Inflammatory macrophage treated with lipopolysaccharide for 4 hours (primary cell): ENCODE measurements around the gene HIVEP1.
"Not testable (repeated sequence)": the region's sequence is repeated elsewhere in the genome, so short reads cannot be mapped to it uniquely, and the experiment has no call there.

Source experiments
- DNase-seq: peaks from one replicate; pipeline ENCODE4 v3.0.0-alpha.2; 2020

HIVEP1 gene

GRCh38 chr6:12126051-12126450 lies 113.9 kb downstream of the HIVEP1 start:
- DNase-seq = no peak

GRCh38 chr6:12129523-12129922 lies 117.4 kb downstream of the HIVEP1 start:
- no peak for DNase-seq

GRCh38 chr6:12132351-12133222 lies 120.5 kb downstream of the HIVEP1 start:
- peak; percentile 50 for DNase-seq

GRCh38 chr6:12134581-12134980 lies 122.5 kb downstream of the HIVEP1 start:
- DNase-seq = no peak

- DNase-seq = no peak
These were observed 122.9 kb downstream of the HIVEP1 start for GRCh38 chr6:12134991-12135390.

- no peak for DNase-seq
These were observed 124.8 kb downstream of the HIVEP1 start for GRCh38 chr6:12136905-12137304.

GRCh38 chr6:12137480-12137879 lies 125.4 kb downstream of the HIVEP1 start:
- peak; percentile 23 for DNase-seq

- no peak for DNase-seq
These were observed 126.3 kb downstream of the HIVEP1 start for GRCh38 chr6:12138381-12138780.

GRCh38 chr6:12138936-12139335 lies 126.8 kb downstream of the HIVEP1 start:
- DNase-seq = no peak

- DNase-seq = no peak
These were observed 135.6 kb downstream of the HIVEP1 start for GRCh38 chr6:12147557-12148316.

- DNase-seq = no peak
These were observed 136.2 kb downstream of the HIVEP1 start for GRCh38 chr6:12148317-12148801.

GRCh38 chr6:12148841-12149240 lies 136.7 kb downstream of the HIVEP1 start:
- no peak for DNase-seq

- no peak for DNase-seq
These were observed 137.9 kb downstream of the HIVEP1 start for GRCh38 chr6:12149944-12150510.

- no peak for DNase-seq
These were observed 138.8 kb downstream of the HIVEP1 start for GRCh38 chr6:12150812-12151432.

- DNase-seq = no peak
These were observed 139.3 kb downstream of the HIVEP1 start for GRCh38 chr6:12151433-12151820.

GRCh38 chr6:12152023-12152970 lies 140.2 kb downstream of the HIVEP1 start:
- no peak for DNase-seq

- DNase-seq = not testable (repeated sequence)
These were observed 143.7 kb downstream of the HIVEP1 start for GRCh38 chr6:12155769-12156168.

- DNase-seq = no peak
These were observed 146.7 kb downstream of the HIVEP1 start for GRCh38 chr6:12158686-12159415.

GRCh38 chr6:12160326-12160725 lies 148.2 kb downstream of the HIVEP1 start:
- peak; percentile 67 for DNase-seq

GRCh38 chr6:12162213-12162612 lies 150.1 kb downstream of the HIVEP1 start:
- DNase-seq = no peak

- no peak for DNase-seq
These were observed 151.0 kb downstream of the HIVEP1 start for GRCh38 chr6:12163149-12163548.
